Type B pancreatic cell (in vitro differentiated cells): ENCODE data around the gene RAB5IF. TPM values are rescaled to one million over a fixed set of nuclear protein-coding genes. Genes with fewer than 3 reads are reported as not detected.
"Not testable (repeated sequence)": the region's sequence is repeated elsewhere in the genome, so short reads cannot be mapped to it uniquely, and the experiment has no call there.

Source experiments
- DNase-seq: peaks from one replicate; pipeline ENCODE4 v3.0.0; 2021; ENCODE audit warnings: mixed read lengths; ENCODE audit not compliant: unreplicated experiment; ENCODE audit errors: extremely low spot score
- H3K27ac Mint-ChIP-seq: 2 replicates; pipeline ENCODE4 v1.8.0; 2021; ENCODE audit warnings: mild to moderate bottlenecking, mixed read lengths
- H3K27me3 Mint-ChIP-seq: 2 replicates; pipeline ENCODE4 v1.8.0; 2021; ENCODE audit warnings: mixed read lengths
- H3K36me3 Mint-ChIP-seq: 2 replicates; pipeline ENCODE4 v1.8.0; 2021; ENCODE audit warnings: mixed read lengths
- H3K4me1 Mint-ChIP-seq: one replicate; pipeline ENCODE4 v1.8.0; 2021; ENCODE audit warnings: mixed read lengths; ENCODE audit not compliant: unreplicated experiment
- H3K4me3 Mint-ChIP-seq: 2 replicates; pipeline ENCODE4 v1.8.0; 2021; ENCODE audit warnings: mild to moderate bottlenecking, mixed read lengths
- H3K9me3 Mint-ChIP-seq: 2 replicates; pipeline ENCODE4 v1.8.0; 2021; ENCODE audit warnings: mixed read lengths
- CTCF ChIP-seq: fragments of 200-600 bp; sonication (generic); conservative IDR thresholded peaks from 2 replicates; pipeline ENCODE4 v1.5.0; 2021; ENCODE audit warnings: antibody characterized with exemption, mild to moderate bottlenecking
- long read RNA-seq: library from polyadenylated mRNA; unstranded; transcript quantifications from one replicate; pipeline ENCODE4 v2.0.0, GENCODE V29; 2020
- total RNA-seq: library from RNA; stranded (reverse); gene quantifications from 2 replicates; pipeline ENCODE4 v1.2.1, GENCODE V29; 2021; ENCODE audit warnings: low replicate concordance

RAB5IF gene, protein sequence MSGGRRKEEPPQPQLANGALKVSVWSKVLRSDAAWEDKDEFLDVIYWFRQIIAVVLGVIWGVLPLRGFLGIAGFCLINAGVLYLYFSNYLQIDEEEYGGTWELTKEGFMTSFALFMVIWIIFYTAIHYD
- total RNA-seq = 85.8 and 122 TPM in 2 replicates
- long read RNA-seq, partial matches to known transcripts = 0 of 6 reads
- long read RNA-seq, other reads (novel, unspliced or antisense) = 2 of 6 reads

- peaks cover 24% of the 10 kb centered on the region for H3K4me1 Mint-ChIP-seq
- peak within 1 kb of the TSS; percentile 97 for H3K4me3 Mint-ChIP-seq
- peak; percentile 99 for DNase-seq
- H3K27ac Mint-ChIP-seq = peak within 1 kb of the TSS; percentile 94
- peak; percentile 96 for TF ChIP-seq CTCF
- H3K27me3 Mint-ChIP-seq = no peaks in the 10 kb centered on the region
- H3K9me3 Mint-ChIP-seq = no peaks in the 10 kb centered on the region
- peaks cover 6% of the 10 kb centered on the region for H3K36me3 Mint-ChIP-seq
Measured at GRCh38 chr20:36605399-36606157, at the start of gene RAB5IF. Gene RAB5IF (plus strand): TSS chr20:36605779. CDS start chr20:36605952, 173 bp downstream.

DNA sequence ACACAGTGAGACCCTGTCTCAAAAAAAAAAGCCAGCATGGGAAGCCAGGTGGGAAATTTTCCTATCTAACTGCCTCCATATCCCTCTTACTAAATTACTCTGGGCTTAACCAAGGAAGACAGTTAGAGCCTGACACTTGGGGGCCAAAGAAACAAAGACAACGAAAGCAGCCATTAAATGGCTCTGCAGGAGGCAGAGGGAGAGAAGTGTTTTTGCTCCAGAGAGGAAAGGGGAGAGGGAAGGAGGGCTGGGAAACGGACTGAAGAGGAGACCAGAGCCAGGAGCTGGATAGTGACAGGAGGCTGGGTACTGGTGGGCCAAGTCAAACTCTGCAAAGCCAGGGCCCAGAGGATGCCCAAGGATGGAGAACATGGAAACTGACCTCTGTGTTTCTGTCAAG is 42.9 kb upstream of the RAB5IF start:
- no peaks in the 10 kb centered on the region for H3K4me1 Mint-ChIP-seq
- H3K36me3 Mint-ChIP-seq = no peaks in the 10 kb centered on the region
- peaks cover 6% of the 10 kb centered on the region for H3K9me3 Mint-ChIP-seq
- DNase-seq = no peak
- H3K4me3 Mint-ChIP-seq = no peak overlapping the region
- no peak for TF ChIP-seq CTCF
- H3K27me3 Mint-ChIP-seq = no peaks in the 10 kb centered on the region
- H3K27ac Mint-ChIP-seq = no peak overlapping the region

- no peak overlapping the region for H3K4me3 Mint-ChIP-seq
- no peak for TF ChIP-seq CTCF
- no peak for DNase-seq
- H3K4me1 Mint-ChIP-seq = no peaks in the 10 kb centered on the region
- no peaks in the 10 kb centered on the region for H3K36me3 Mint-ChIP-seq
- peaks cover 6% of the 10 kb centered on the region for H3K9me3 Mint-ChIP-seq
- no peaks in the 10 kb centered on the region for H3K27me3 Mint-ChIP-seq
- H3K27ac Mint-ChIP-seq = no peak overlapping the region
Measured at GRCh38 chr20:36563374-36563773, 42.2 kb upstream of the RAB5IF start.

GRCh38 chr20:36564078-36564725 is 41.4 kb upstream of the RAB5IF start:
- not testable (repeated sequence) for H3K4me1 Mint-ChIP-seq, H3K9me3 Mint-ChIP-seq, H3K36me3 Mint-ChIP-seq, DNase-seq, H3K4me3 Mint-ChIP-seq, H3K27me3 Mint-ChIP-seq, H3K27ac Mint-ChIP-seq

- not testable (repeated sequence) for H3K27ac Mint-ChIP-seq, H3K4me1 Mint-ChIP-seq, DNase-seq, H3K4me3 Mint-ChIP-seq, H3K36me3 Mint-ChIP-seq, H3K27me3 Mint-ChIP-seq, H3K9me3 Mint-ChIP-seq
Measured at GRCh38 chr20:36564726-36565121, 40.9 kb upstream of the RAB5IF start.

- no peak for DNase-seq
- no peak overlapping the region for H3K4me3 Mint-ChIP-seq
- TF ChIP-seq CTCF = no peak
- peaks cover 8% of the 10 kb centered on the region for H3K4me1 Mint-ChIP-seq
- H3K36me3 Mint-ChIP-seq = no peaks in the 10 kb centered on the region
- H3K27ac Mint-ChIP-seq = no peak overlapping the region
- H3K9me3 Mint-ChIP-seq = peaks cover 6% of the 10 kb centered on the region
- no peaks in the 10 kb centered on the region for H3K27me3 Mint-ChIP-seq
Measured at GRCh38 chr20:36565520-36565919, 40.1 kb upstream of the RAB5IF start.
